RPMI8226 (cell line): Measurements from ENCODE around the gene CATSPER4.

ENCODE experiments used
- DNase-seq: peaks from one replicate; pipeline ENCODE4 v3.0.0-alpha.2; 2015

CATSPER4 gene

GRCh38 chr1:26164861-26165842 lies 25.2 kb upstream of the CATSPER4 start:
- peak; percentile 40 for DNase-seq

- peak; percentile 29 for DNase-seq
Measured at GRCh38 chr1:26166719-26167281, 23.6 kb upstream of the CATSPER4 start.

GRCh38 chr1:26168410-26169197 lies 21.8 kb upstream of the CATSPER4 start, which contains the start of gene C1orf232:
Gene C1orf232, minus strand, starts transcription at chr1:26168963. Its CDS starts 464 bp downstream, at chr1:26168499.
- no peak for DNase-seq

GRCh38 chr1:26169198-26169554 lies 21.2 kb upstream of the CATSPER4 start:
- DNase-seq, result no peak

GRCh38 chr1:26169669-26170471 lies 20.5 kb upstream of the CATSPER4 start, which contains the start of gene ZNF593:
Gene ZNF593, plus strand, starts transcription at chr1:26169908. Its CDS starts 76 bp downstream, at chr1:26169984.
- DNase-seq, result peak; percentile 97

- no peak for DNase-seq
Measured at GRCh38 chr1:26170472-26170821, 20.0 kb upstream of the CATSPER4 start.

- DNase-seq, result no peak
Measured at GRCh38 chr1:26171084-26172072, 19.0 kb upstream of the CATSPER4 start, which contains the start of gene ZNF593OS. Gene ZNF593OS, minus strand, starts transcription at chr1:26171832. Its CDS starts 171 bp downstream, at chr1:26171661.

- no peak for DNase-seq
Measured at GRCh38 chr1:26175346-26175745, 15.1 kb upstream of the CATSPER4 start.

GRCh38 chr1:26177182-26177684 lies 13.2 kb upstream of the CATSPER4 start, which contains the start of gene CNKSR1:
Gene CNKSR1, plus strand, starts transcription at chr1:26177491. Its CDS starts 57 bp downstream, at chr1:26177548.
- no peak for DNase-seq

- no peak for DNase-seq
Measured at GRCh38 chr1:26180010-26180506, 10.3 kb upstream of the CATSPER4 start.

GRCh38 chr1:26181586-26182382 lies 8.6 kb upstream of the CATSPER4 start:
- no peak for DNase-seq

- no peak for DNase-seq
Measured at GRCh38 chr1:26182383-26182696, 8.1 kb upstream of the CATSPER4 start.

GRCh38 chr1:26184086-26184485 lies 6.3 kb upstream of the CATSPER4 start:
- no peak for DNase-seq

- no peak for DNase-seq
Measured at GRCh38 chr1:26184883-26185282, 5.5 kb upstream of the CATSPER4 start.

GRCh38 chr1:26187882-26188281 lies 2.5 kb upstream of the CATSPER4 start:
- no peak for DNase-seq

GRCh38 chr1:26188477-26188876 lies 1.9 kb upstream of the CATSPER4 start:
- no peak for DNase-seq

GRCh38 chr1:26189331-26189730 lies 1.1 kb upstream of the CATSPER4 start:
- no peak for DNase-seq

- DNase-seq, result no peak
Measured at GRCh38 chr1:26189751-26190275, 589 bp upstream of the CATSPER4 start.

GRCh38 chr1:26191739-26192138 lies 1.3 kb downstream of the CATSPER4 start:
- no peak for DNase-seq

GRCh38 chr1:26195805-26196204 lies 5.4 kb downstream of the CATSPER4 start:
- DNase-seq, result no peak
